Daoy (cell line): ENCODE results near the gene SMAD7. TPM values are rescaled to one million over a fixed set of nuclear protein-coding genes. Genes with fewer than 3 reads are reported as not detected.
A peak's percentile ranks its signal among the peaks of the same experiment; 100 is the strongest.

Source experiments
- DNase-seq: peaks from one replicate; pipeline ENCODE4 v3.0.0-alpha.2; 2015; ENCODE audit warnings: low read depth
- total RNA-seq: library from RNA; depleted of rRNA; stranded (reverse); fragments of >200 nt; shearing (Covaris generic); gene quantifications from 2 replicates; pipeline ENCODE4 v1.2.3, GENCODE V29; 2014

The SMAD7 gene
- total RNA-seq, 1 experiment from 2014 or later, result 27.6 TPM

DNA sequence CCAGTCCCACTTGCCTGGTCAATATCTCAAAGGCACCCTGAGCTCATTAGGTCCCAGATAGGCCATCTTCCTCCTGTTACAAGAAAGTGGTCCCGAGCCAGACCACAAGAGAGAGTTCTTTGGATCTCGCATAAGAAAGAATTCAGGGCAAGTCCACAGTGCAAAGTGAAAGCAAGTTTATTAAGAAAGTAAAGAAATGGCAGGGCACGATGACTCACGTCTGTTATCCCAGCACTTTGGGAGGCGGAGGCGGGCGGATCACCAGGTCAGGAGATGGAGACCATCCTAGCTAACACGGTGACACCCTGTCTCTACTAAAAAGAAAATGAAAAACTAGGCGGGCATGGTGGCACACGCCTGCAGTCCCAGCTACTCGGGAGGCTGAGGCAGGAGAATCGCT is 10.8 kb upstream of the SMAD7 start:
- DNase-seq, result peak; percentile 74

- peak; percentile 69 for DNase-seq
These were observed 9.5 kb upstream of the SMAD7 start for GRCh38 chr18:48959921-48960920.

GRCh38 chr18:48959551-48959920 is 8.8 kb upstream of the SMAD7 start:
- no peak for DNase-seq

DNA sequence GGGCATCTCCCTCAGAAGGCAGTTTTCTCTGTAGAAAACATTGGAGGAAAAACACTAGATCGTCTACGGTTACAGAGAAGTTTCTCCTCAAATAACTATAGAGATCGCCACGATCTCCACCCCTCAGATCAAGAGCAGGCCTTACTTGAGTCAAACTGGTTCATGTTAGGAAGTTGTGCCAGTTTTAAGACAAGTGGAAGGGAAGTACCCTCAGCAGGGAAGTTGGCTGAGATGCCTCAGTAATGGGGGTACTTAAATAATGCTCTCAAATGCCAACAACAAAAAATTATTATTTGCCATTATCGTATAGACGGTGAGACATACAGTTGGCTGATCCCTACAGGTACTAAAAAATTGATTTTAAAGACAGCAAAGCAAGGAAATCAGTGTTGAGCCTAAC is 8.2 kb upstream of the SMAD7 start:
- no peak for DNase-seq

DNA sequence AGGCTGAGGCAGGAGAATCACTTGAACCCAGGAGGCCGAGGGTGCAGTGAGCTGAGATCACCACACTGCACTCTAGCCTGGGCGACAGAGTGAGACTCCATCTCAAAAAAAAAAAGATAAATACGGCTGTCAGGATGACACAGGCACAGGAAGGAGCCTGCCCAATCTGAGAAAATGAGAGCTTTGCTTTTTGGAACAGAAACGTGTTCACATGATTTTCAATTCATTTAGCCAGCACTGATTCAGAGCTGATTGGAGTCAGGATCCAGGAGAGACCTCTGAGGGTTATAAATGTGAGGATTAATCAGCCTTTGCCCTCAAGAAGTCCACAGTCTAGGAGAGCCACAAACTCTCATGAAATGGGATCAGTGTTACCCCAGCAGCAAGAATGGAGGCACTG is 6.9 kb upstream of the SMAD7 start:
- no peak for DNase-seq

- no peak for DNase-seq
These were observed 6.4 kb upstream of the SMAD7 start for GRCh38 chr18:48957136-48957535.

DNA sequence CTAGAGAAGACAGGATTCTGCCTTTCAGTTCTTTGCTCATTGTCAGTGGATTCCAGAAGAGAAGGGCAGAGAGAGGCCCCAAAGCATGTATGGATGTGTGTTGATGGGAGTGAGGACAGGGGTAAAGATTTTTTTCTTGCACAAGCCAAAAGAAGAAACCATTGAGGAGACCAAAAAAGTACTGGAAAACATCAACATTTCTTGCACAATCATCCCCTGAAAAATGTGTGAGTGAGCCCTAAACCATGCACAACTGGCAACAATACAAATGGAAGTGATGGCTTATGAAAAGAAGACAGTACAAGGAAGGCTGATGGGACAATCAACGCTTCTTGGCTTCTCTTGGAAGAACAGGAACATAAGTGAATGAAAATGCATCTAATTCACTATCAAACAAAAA is 5.6 kb upstream of the SMAD7 start:
- no peak for DNase-seq

- DNase-seq, result peak; percentile 59
These were observed 5.1 kb upstream of the SMAD7 start for GRCh38 chr18:48955830-48956261.

GRCh38 chr18:48954886-48955819 is 4.4 kb upstream of the SMAD7 start:
- no peak for DNase-seq

GRCh38 chr18:48953104-48953706 is 2.4 kb upstream of the SMAD7 start:
- no peak for DNase-seq

DNA sequence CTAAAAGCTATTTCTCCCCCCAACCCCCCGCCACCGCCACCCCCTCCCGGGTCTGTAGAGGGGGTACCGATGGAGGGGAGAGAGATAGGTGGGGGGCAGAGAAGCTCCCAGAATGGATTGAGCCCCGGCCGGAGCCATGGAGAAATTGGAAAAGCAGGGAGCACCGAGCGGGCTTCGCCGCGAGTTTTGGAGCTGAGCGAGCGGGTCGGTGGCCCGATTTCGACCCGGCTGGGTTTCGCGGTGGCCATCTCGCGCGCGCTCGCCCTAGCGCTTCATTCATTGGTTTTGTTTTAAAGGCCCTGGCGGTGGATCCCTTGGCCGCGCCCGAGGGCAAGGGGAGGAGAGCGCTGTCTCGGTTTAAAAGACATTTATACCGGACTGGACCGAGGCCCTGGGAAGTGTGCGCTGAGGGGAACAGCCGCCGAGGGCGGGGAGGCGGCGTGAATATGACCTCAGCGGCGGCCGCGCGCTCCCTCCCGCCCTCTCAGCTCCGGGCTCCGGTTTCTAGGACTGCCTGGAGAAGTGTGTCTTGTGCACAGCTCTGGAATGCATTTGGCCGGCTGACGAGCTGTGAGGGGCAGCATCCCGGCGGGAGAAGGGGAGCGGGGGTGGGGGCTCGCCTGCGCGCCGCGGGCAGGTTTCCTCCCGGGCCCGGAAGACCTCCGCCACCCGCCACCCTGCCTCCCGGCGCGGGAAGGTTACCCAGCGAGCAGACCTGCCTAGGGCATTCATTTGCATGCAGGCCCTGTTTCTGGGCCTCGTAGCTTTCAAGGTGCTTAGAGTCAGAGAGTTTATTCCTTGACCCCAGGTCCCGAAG is 1.7 kb upstream of the SMAD7 start:
- peak; percentile 91 for DNase-seq

GRCh38 chr18:48951448-48952286 is 902 bp upstream of the SMAD7 start:
- peak; percentile 91 for DNase-seq

DNA sequence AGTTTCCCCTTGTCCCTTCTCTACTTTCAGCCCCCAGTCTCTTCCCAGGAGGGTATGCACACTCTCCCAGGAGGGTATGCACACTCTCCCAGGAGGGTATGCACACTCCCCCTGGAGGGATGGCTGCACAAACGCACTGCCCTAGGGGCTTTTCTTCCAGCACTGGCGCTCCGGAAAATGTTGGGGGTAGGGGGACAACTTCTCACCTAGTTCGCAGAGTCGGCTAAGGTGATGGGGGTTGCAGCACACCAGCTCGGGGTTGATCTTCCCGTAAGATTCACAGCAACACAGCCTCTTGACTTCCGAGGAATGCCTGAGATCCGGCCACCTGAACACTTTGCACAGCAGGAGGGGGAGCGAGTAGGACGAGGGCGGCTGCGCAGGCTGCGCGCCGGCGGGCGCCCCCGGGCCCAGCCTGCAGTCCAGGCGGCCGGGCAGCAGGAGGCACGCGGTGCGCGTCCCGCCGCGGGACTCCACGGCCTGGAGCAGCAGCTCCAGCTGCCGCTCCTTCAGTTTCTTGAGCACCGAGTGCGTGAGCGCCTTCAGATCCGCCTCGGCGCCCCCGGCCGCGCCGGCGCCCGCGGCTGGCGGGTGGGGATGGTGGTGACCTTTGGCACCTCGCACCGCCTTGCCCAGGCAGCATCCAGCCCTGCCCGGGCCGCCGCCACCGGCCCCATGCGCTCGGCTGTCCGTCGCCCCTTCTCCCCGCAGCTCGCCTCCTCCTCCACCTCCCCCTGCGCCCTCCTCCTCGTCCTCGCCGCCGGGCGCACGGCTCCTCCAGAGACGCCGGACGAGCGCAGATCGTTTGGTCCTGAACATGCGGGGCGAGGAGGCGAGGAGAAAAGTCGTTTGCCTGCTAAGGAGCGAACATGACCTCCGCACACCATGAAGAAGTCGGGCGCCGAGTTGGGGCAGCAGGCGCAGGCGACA is 894 bp downstream of the SMAD7 start:
- peak; percentile 65 for DNase-seq

- DNase-seq, result peak; percentile 48
These were observed 1.6 kb downstream of the SMAD7 start for GRCh38 chr18:48949050-48949605.

DNA sequence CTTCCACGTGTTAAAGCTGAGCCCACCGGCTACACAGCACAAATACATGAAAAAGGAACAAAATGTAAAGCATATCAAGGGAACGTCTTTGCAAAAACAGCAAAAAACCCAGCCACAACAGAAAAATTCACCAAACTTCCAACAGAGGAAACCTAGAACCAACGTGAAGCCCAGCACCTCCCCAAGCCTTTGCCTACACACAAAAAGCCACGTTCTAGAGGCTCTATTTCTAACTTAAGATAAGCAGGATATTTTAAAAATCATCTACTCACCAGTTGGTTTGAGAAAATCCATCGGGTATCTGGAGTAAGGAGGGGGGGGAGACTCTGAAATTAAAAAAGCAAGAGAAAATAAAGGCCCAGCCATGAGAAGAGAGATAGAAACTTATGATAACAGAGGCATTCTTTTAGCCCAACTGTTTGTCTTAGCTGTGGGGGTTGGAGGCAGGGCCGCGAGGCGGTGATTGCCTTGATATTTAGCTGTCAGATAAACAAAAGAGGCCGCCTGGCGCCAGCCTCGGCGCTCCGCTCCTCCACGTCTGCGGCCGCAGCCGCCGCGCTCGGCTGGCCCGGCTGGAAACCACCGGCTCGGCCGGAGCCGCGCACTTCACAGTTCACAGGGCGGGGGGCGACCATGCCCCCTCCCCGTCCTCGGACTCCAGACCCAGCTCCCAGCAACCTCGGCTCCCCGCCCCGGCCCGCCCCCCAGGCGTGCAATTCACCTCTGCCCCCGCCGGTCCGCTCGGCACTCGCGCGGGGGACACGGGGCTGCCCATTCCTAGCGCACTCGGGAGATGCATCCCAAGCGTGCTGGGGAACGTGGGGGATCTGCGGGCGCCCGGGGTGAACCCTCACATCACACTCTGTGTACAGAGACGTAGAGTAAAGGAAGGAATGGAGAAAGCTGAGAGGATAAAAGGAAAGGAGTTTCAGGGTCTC is 2.4 kb downstream of the SMAD7 start:
- DNase-seq, result peak; percentile 74

- DNase-seq, result peak; percentile 57
These were observed 3.2 kb downstream of the SMAD7 start for GRCh38 chr18:48947560-48947959.

GRCh38 chr18:48947092-48947491 is 3.7 kb downstream of the SMAD7 start:
- no peak for DNase-seq
